ENCODE data around the gene PPFIA2.

- no peak for TF ChIP-seq POLR2AphosphoS5 (IDR thresholded peaks at IDR 0.05; ENCODE audit: low read depth, low read length)
- no peak for TF ChIP-seq POLR2A (IDR thresholded peaks at IDR 0.05; ENCODE audit: low read depth, low read length)
- no peak for TF ChIP-seq TAF1 (IDR thresholded peaks at IDR 0.05; ENCODE audit: borderline replicate concordance, low read depth, low read length)
Measured at GRCh38 chr12:81354327-81354932, 404.7 kb downstream of the PPFIA2 start.

Measured in GM12892 (cell line).